ENCODE results near the gene SGCD. TPM values are rescaled to one million over a fixed set of nuclear protein-coding genes. Genes with fewer than 3 reads are reported as not detected.

Gene SGCD
- polyA plus RNA-seq, 1 experiment, result 17.0 TPM

DNA sequence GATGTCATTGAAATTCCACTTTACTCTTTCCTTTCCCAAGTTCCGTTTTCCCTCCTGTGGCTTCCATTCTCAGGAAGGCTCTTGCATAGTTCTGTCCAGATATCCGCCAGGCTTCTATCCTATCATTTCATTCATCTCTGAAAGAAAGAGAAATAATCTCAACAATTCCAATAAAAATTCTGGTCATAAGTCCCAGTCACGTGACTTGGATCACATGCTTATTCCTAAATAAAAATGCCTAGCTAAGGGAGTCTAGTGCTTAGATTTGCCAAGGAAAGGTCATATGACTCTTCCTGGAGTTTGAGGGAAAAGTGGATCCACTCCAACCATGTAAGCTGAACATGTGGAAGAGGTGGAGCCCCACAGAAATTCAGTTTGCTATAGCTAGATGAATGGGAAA lies 377.2 kb downstream of the SGCD start:
- no peaks in the 10 kb centered on the region for H3K27me3 ChIP-seq (ENCODE audit: control insufficient read depth, insufficient read depth, low read length)
- no peaks in the 10 kb centered on the region for H3K36me3 ChIP-seq (ENCODE audit: control insufficient read depth, insufficient read depth, low read length)
- no peak for TF ChIP-seq CTCF (IDR thresholded peaks at IDR 0.05; ENCODE audit: insufficient read depth, low read depth, low read length)
- H3K4me3 ChIP-seq (ENCODE audit: low read depth, low read length), result no peak overlapping the region
- DNase-seq (ENCODE audit: low read depth), result peak; percentile 9
- ChIA-PET CTCF (no interaction called here), POLR2A (no interaction called here)

DNA sequence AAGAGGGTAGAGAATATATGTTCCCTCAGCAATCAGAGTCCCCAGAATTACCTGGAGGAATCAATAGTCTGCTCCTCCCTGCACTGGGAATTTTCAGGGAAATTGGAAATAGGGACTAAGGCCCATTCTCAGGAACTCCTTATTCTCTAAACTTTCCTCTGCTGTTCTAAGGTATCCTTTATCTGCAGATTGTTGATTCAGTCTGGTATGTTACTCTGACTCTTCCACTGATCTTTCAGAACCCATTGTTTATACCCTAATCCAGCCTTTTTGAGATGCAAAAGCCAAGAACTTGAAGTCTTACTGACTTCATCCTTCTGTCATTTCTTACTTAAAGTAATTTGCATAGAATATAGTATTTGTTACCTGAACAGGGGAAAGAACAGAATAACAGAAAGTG lies 379.7 kb downstream of the SGCD start:
- no peak overlapping the region for H3K4me3 ChIP-seq (ENCODE audit: low read depth, low read length)
- no peak for DNase-seq (ENCODE audit: low read depth)
- no peaks in the 10 kb centered on the region for H3K27me3 ChIP-seq (ENCODE audit: control insufficient read depth, insufficient read depth, low read length)
- POLR2A ChIA-PET, result no interaction called here
- CTCF ChIA-PET, result no interaction called here
- TF ChIP-seq CTCF (IDR thresholded peaks at IDR 0.05; ENCODE audit: insufficient read depth, low read depth, low read length), result no peak
- no peaks in the 10 kb centered on the region for H3K36me3 ChIP-seq (ENCODE audit: control insufficient read depth, insufficient read depth, low read length)

DNA sequence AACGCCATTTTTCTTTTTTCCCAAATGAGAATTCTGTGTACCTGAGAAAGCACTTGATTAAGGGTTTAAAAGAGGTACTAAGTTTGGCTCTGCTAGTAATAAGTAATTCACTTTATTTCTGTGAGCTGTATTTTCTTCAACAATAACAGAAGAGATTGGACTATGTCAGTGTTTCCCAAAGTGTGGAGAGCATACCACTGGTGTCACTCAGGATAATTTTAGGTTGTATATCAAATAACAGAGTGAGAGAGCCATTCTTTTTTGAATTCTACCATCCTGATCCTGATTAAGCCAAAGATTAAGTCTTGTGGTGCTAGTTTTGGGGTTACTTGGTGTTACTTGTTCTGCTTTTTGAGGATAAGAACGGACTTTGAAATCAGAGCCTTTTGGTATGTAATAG lies 380.8 kb downstream of the SGCD start:
- TF ChIP-seq CTCF (IDR thresholded peaks at IDR 0.05; ENCODE audit: insufficient read depth, low read depth, low read length), result no peak
- Histone ChIP-seq H3K4me3 (ENCODE audit: low read depth, low read length) (no peak overlapping the region), H3K36me3 (ENCODE audit: control insufficient read depth, insufficient read depth, low read length) (no peaks in the 10 kb centered on the region), H3K27me3 (ENCODE audit: control insufficient read depth, insufficient read depth, low read length) (no peaks in the 10 kb centered on the region)
- no peak for DNase-seq (ENCODE audit: low read depth)
- ChIA-PET CTCF (no interaction called here), POLR2A (no interaction called here)

DNA sequence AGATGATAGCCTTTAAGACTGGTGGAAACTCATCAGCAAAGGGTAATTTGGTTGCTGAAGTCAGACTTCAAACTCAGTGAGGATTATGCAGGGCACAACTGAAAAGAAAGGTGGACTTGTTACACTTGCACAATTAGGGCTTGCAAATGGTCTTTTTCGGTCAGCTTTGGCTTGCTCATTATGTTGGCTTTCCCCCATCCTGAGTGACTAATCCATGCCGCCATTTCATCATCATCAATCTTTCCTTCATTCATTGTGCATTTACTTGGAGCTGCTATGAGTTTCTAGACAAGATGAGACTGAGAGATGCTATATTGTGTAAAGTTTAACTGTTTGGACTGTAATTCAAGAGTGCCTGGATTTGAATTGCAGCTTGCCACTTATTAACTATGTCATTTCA lies 388.3 kb downstream of the SGCD start:
- no peak for DNase-seq (ENCODE audit: low read depth)
- TF ChIP-seq CTCF (IDR thresholded peaks at IDR 0.05; ENCODE audit: insufficient read depth, low read depth, low read length), result no peak
- Histone ChIP-seq H3K27me3 (ENCODE audit: control insufficient read depth, insufficient read depth, low read length) (no peaks in the 10 kb centered on the region), H3K36me3 (ENCODE audit: control insufficient read depth, insufficient read depth, low read length) (no peaks in the 10 kb centered on the region), H3K4me3 (ENCODE audit: low read depth, low read length) (no peak overlapping the region)
- ChIA-PET POLR2A (no interaction called here), CTCF (interaction anchor here (0.6 kb wide), 1 partner anchor 31 kb away, joined by 3 read pairs; no protein-coding TSS in a partner anchor)

DNA sequence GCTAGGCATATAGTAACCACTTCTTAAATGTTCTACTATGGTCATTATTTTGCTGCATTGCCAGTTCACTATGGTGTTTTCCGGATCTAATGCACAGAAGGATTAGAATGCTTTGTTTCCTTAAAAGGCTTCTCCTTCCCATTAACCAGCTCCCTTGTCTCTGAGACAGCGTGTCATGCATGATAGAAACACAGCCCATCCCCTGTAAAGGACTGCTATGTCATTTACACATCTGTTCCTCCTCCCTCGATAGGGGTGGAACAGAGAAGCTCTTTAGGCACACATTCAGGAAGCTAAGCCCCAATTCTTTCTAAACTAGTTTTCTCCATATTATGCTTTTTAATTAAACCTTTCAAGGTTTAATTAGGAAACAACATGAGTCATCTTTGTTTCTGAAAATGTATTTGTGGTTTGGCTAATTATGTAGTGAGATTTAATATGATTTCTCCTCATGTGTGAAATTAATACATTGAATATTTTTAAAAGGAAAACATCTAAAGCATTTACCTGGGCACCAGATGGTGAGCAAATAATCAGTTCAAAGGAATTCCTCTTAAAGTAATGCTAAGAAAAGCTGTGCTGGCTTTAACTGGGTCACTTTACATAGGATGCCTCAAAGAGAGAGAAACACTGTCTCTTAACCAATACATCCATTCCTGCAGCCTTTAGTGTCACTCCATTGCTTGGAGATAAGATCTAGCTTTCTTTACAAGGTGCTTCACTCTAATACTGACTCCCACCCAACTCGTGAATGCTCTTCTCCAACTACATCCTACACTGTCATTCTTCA lies 389.8 kb downstream of the SGCD start:
- CTCF ChIA-PET, result no interaction called here
- no peaks in the 10 kb centered on the region for H3K36me3 ChIP-seq (ENCODE audit: control insufficient read depth, insufficient read depth, low read length)
- H3K27me3 ChIP-seq (ENCODE audit: control insufficient read depth, insufficient read depth, low read length), result no peaks in the 10 kb centered on the region
- POLR2A ChIA-PET, result no interaction called here
- DNase-seq (ENCODE audit: low read depth), result no peak
- no peak overlapping the region for H3K4me3 ChIP-seq (ENCODE audit: low read depth, low read length)
- no peak for TF ChIP-seq CTCF (IDR thresholded peaks at IDR 0.05; ENCODE audit: insufficient read depth, low read depth, low read length)

Data from BJ (cell line).